ENCODE data around the gene NPY.

DNA sequence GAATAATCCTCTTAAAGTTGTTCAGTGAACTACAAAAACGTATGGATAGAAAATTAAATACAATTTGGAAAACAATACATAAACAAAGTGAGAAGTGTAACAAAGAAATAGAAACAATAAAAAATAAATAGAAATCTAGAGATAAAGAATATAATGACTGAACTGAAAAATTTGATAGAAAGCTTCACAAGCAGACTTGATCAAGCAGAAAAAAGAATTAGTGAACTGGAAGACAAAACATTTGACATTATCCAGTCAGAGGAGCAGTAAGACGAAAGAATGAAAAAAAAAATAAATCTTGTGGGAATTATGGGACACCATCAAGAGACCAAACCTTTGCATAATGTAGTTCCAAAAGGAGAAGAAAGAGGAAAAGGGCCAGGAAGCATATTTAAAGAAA lies 32.4 kb upstream of the NPY start:
- TF ChIP-seq POLR2AphosphoS5 (IDR thresholded peaks at IDR 0.05): no peak
- TF ChIP-seq POLR2A (IDR thresholded peaks at IDR 0.05): no peak
- TF ChIP-seq, protein P1, sequence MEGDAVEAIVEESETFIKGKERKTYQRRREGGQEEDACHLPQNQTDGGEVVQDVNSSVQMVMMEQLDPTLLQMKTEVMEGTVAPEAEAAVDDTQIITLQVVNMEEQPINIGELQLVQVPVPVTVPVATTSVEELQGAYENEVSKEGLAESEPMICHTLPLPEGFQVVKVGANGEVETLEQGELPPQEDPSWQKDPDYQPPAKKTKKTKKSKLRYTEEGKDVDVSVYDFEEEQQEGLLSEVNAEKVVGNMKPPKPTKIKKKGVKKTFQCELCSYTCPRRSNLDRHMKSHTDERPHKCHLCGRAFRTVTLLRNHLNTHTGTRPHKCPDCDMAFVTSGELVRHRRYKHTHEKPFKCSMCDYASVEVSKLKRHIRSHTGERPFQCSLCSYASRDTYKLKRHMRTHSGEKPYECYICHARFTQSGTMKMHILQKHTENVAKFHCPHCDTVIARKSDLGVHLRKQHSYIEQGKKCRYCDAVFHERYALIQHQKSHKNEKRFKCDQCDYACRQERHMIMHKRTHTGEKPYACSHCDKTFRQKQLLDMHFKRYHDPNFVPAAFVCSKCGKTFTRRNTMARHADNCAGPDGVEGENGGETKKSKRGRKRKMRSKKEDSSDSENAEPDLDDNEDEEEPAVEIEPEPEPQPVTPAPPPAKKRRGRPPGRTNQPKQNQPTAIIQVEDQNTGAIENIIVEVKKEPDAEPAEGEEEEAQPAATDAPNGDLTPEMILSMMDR (IDR thresholded peaks at IDR 0.05): no peak

All from gastroesophageal sphincter (tissue), 3 donors.